Uterus (tissue), 2 donors: ENCODE measurements around the gene ASB5.

ENCODE experiments used
- POLR2A ChIP-seq, 2 donors: fragments of 450-650 bp; IDR thresholded peaks; one replicate each; pipeline ENCODE4 v1.6.1; 2016; ENCODE audit warnings: antibody characterized with exemption in 2 of 2, mild to moderate bottlenecking in 1 of 2, moderate library complexity in 1 of 2
- TF ChIP-seq, protein P1 (sequence below), 4 experiments: fragments of 200-600 bp in 2 of 4; fragments of 450-650 bp in 2 of 4; sonication (generic) in 2 of 4; IDR thresholded peaks; one replicate each; pipeline ENCODE4 v1.5.1; 2016 to 2019; ENCODE audit warnings: antibody characterized with exemption in 4 of 4, mild to moderate bottlenecking in 2 of 4, moderate library complexity in 1 of 4

DNA sequence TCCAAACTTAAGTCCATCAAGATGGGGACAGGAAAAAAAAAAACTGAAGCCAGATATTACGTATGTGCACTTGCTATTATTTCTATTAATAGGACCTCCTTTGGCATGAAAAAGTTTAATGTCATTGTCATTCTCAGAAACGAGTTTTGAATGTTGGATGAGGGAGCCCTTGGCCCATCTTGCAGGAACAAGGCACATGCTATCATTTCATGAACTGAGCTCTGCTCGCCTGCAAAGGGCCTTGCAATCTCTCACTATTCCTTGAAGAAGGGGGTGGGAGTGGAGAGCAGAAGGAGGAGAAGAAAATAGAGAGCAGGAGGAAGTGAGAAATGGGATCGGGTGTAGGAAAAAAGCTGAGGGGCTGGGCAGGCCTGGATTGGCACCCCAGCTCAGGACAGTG lies 39.4 kb downstream of the ASB5 start:
- TF ChIP-seq, protein P1, sequence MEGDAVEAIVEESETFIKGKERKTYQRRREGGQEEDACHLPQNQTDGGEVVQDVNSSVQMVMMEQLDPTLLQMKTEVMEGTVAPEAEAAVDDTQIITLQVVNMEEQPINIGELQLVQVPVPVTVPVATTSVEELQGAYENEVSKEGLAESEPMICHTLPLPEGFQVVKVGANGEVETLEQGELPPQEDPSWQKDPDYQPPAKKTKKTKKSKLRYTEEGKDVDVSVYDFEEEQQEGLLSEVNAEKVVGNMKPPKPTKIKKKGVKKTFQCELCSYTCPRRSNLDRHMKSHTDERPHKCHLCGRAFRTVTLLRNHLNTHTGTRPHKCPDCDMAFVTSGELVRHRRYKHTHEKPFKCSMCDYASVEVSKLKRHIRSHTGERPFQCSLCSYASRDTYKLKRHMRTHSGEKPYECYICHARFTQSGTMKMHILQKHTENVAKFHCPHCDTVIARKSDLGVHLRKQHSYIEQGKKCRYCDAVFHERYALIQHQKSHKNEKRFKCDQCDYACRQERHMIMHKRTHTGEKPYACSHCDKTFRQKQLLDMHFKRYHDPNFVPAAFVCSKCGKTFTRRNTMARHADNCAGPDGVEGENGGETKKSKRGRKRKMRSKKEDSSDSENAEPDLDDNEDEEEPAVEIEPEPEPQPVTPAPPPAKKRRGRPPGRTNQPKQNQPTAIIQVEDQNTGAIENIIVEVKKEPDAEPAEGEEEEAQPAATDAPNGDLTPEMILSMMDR (IDR thresholded peaks at IDR 0.05), result no peak
- TF ChIP-seq POLR2A (IDR thresholded peaks at IDR 0.05), result no peak
